Cardiac fibroblast (primary cell): ENCODE data around the gene MSRB2.
A peak's percentile ranks its signal among the peaks of the same experiment; 100 is the strongest.
"Not testable (repeated sequence)": the region's sequence is repeated elsewhere in the genome, so short reads cannot be mapped to it uniquely, and the experiment has no call there.

ENCODE experiments used
- DNase-seq, 2 donors: peaks; one replicate each; pipeline versions ENCODE4 v3.0.0 to v3.0.0-alpha.2; 2010; ENCODE audit warnings: low read depth in 2 of 2
- H3K4me3 ChIP-seq, 2 donors: replicated peaks in 1 of 2; 1 replicate in 1 of 2; 2 replicates in 1 of 2; pipeline ENCODE4 v1.5.1; 2011; ENCODE audit warnings: low read depth in 2 of 2, low read length in 2 of 2, mild to moderate bottlenecking in 2 of 2, moderate library complexity in 1 of 2
- CTCF ChIP-seq: IDR thresholded peaks from one replicate; pipeline ENCODE4 v1.5.1; 2011; ENCODE audit warnings: low read depth, mild to moderate bottlenecking, low read length, inconsistent platforms

Gene MSRB2

DNA sequence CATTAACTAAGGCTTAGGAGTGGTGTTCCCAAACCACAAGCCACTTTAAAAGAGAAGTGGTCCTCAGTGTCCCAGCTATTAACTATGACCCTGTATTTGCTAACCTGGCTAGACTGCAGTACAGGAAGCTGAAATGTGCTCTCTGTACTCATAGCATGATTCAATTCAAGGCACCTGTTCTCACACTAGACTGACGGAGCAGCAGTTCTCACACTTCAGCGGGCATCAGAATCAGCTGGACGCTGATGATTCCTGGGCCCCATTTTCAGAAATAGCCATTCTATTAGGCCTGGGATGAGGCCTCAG, 24.5 kb upstream of the MSRB2 start:
- no peak overlapping the region for H3K4me3 ChIP-seq
- DNase-seq: no peak
- no peak for TF ChIP-seq CTCF

- peak in 1 of 2 donors; percentile 22 for DNase-seq
- not testable (repeated sequence) for H3K4me3 ChIP-seq
These were observed 22.8 kb upstream of the MSRB2 start for GRCh38 chr10:23072593-23072992.

DNA sequence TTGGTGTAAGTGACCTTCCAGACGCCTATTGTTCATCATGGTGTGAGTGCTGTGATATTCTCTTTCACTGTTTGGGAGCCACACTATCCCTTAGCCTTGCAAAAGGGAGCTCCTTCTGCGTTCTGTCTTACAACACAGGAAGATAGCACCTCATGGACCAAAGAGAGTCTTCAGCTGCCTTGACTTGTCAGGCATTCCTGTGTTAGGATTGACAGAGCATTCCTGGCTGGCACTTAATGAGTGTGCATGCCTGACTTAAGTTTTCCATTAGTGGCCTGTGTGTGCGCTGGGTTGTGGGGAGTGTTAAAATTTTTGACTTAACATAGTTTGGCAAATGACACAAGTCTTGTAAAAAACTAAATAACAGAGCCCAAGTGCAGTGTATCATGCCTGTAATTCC, 21.9 kb upstream of the MSRB2 start:
- DNase-seq: no peak
- TF ChIP-seq CTCF: no peak
- no peak overlapping the region for H3K4me3 ChIP-seq

DNA sequence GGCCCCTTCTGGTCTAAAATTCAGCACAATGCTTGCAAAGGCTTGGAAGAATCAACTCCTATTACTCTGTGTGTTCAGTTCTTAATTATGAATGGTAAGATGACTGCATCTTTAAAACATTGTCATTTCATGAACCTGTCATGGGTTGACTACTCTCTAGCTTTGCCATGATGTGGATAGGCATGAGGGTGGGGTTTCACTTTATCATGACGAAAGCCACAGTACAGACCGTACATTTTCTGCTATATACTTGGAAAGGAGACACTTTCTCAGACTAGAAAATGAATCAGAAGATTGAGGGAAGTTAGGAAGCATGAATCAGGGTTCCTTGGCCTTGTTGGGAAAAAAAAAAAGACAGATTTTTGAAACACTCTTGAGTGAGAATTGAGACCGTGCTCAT, 19.7 kb upstream of the MSRB2 start:
- TF ChIP-seq CTCF: no peak
- H3K4me3 ChIP-seq: no peak overlapping the region
- peak in 1 of 2 donors; percentile 13 for DNase-seq

GRCh38 chr10:23078114-23078513, 17.3 kb upstream of the MSRB2 start:
- TF ChIP-seq CTCF: no peak
- no peak for DNase-seq
- H3K4me3 ChIP-seq: no peak overlapping the region

GRCh38 chr10:23079700-23080099, 15.7 kb upstream of the MSRB2 start:
- DNase-seq: no peak
- TF ChIP-seq CTCF: no peak
- no peak overlapping the region for H3K4me3 ChIP-seq

DNA sequence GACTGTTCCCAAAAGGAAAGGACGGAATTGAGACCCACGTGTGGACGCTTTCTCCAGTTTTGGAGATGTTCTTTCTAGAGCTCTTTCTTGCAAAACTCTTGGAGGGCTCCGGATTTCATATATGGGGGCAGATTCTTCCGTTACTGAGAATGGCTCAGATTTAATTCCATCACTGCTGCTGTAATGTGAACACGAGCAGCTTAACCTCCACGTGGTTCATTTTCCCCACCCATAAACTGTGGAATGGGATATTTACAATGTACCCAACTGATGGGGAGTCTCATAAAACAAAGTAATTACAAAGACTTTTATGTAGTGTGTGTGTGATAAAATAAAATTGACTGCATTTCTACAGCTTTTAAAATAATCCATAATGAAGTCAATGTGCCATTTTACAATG, 15.1 kb upstream of the MSRB2 start:
- no peak for TF ChIP-seq CTCF
- H3K4me3 ChIP-seq: no peak overlapping the region
- no peak for DNase-seq

GRCh38 chr10:23081221-23081750, 14.1 kb upstream of the MSRB2 start:
- peak in 1 of 2 donors; percentile 32 for DNase-seq
- no peak overlapping the region for H3K4me3 ChIP-seq
- no peak for TF ChIP-seq CTCF
